SK-N-MC (cell line): ENCODE measurements around the gene EPS15.

Experiments
- EZH2 ChIP-seq: fragments of 200-600 bp; sonication (generic); IDR thresholded peaks from one replicate; pipeline ENCODE4 v1.6.1; 2017; ENCODE audit warnings: antibody characterized with exemption
- POLR2AphosphoS5 ChIP-seq: IDR thresholded peaks from 2 replicates; pipeline ENCODE4 v1.6.1; 2012; ENCODE audit warnings: mild to moderate bottlenecking, low read depth, low read length, borderline replicate concordance

DNA sequence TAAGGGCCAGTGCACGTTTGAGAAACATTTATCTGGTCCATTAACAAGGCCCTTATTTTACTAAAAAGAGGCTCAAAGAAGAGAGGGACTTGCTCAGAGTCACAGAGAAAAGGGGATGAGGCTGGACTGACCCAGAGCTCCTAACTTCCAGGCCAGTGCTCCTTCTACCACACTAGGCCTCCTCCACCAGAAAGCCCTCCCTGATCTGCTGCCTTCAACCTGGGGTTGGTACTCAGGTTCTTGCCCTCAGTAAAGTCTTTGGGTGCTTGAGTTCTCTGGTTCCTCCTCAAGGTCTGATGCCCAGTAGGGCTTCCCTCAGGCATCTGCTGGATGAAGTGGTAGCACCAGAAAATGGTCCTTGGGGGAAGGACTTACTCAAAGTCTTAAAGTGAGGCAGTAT, 214.7 kb downstream of the EPS15 start:
- TF ChIP-seq POLR2AphosphoS5 = no peak
- TF ChIP-seq EZH2 = no peak
